Suprapubic skin (tissue), 4 donors: Measurements from ENCODE around the gene DPAGT1.
"Not testable (repeated sequence)": the region's sequence is repeated elsewhere in the genome, so short reads cannot be mapped to it uniquely, and the experiment has no call there.

Source experiments
- CTCF ChIP-seq, 2 donors: fragments of 200-600 bp in 1 of 2; fragments of 450-650 bp in 1 of 2; sonication (generic) in 1 of 2; IDR thresholded peaks; one replicate each; pipeline ENCODE4 v1.5.1; 2016 to 2019; ENCODE audit warnings: antibody characterized with exemption in 2 of 2, mild to moderate bottlenecking in 1 of 2, moderate library complexity in 1 of 2
- POLR2A ChIP-seq, 2 donors: fragments of 450-650 bp; IDR thresholded peaks; one replicate each; pipeline ENCODE4 v1.6.1; 2017; ENCODE audit warnings: antibody characterized with exemption in 2 of 2, mild to moderate bottlenecking in 2 of 2, moderate library complexity in 2 of 2
- POLR2AphosphoS5 ChIP-seq, 3 donors: sonication (generic); formaldehyde crosslinking; IDR thresholded peaks; one replicate each; pipeline ENCODE4 v1.6.1; 2017; ENCODE audit warnings: antibody characterized with exemption in 3 of 3

- TF ChIP-seq CTCF, POLR2A, POLR2AphosphoS5 (IDR thresholded peaks at IDR 0.05): not testable (repeated sequence)
Measured at GRCh38 chr11:119059128-119059527, 42.5 kb downstream of the DPAGT1 start.
